Measurements from ENCODE around the gene AFF2. TPM values are rescaled to one million over a fixed set of nuclear protein-coding genes. Genes with fewer than 3 reads are reported as not detected.

AFF2 gene
- polyA plus RNA-seq, 1 of the 3 experiments (the other 2 are of a cell fraction): not detected

DNA sequence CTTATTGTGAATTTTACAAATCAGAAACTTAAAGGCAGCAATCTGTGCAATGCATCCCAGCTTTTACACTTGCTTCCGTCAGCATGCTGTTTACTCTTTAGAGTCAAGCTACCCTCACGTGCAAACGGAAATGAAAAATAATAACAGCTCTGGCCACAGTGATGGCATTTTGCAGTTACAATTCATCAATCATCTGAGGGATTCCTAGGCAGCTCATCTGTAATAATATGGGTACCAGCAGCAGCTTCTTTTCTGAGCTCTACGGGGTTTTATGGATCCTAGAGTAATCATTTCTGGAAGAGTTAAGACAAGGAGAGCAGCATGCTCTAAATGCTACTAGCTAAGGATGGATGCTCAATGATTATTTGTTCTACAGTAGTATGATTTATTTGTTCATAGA is 313.6 kb downstream of the AFF2 start:
- Histone ChIP-seq H3F3A (replicated peaks; ENCODE audit: insufficient read depth) (no peaks in the 10 kb centered on the region), H4K20me1 (ENCODE audit: insufficient read depth) (no peaks in the 10 kb centered on the region), H3K4me2 (no peak overlapping the region), H3K79me2 (ENCODE audit: insufficient read depth) (no peaks in the 10 kb centered on the region), H3K4me3 (ENCODE audit: low read depth in 2 of 2, low read length in 1 of 2) (no peak overlapping the region), H3K27me3 (ENCODE audit: insufficient read depth) (no peaks in the 10 kb centered on the region), H3K36me3 (replicated peaks in 1 of 2; ENCODE audit: control insufficient read depth in 1 of 2, insufficient read depth in 2 of 2, low read length in 1 of 2) (no peaks in the 10 kb centered on the region), H2AFZ (ENCODE audit: low read depth) (no peak overlapping the region), H3K9ac (no peak overlapping the region), H3K4me1 (ENCODE audit: control insufficient read depth in 1 of 2, insufficient read depth in 2 of 2, low read depth in 1 of 2, low read length in 1 of 2) (no peaks in the 10 kb centered on the region), H3K9me2 (no peaks in the 10 kb centered on the region), H3K9me3 (no peaks in the 10 kb centered on the region), H3K27ac (ENCODE audit: low read depth in 2 of 2, low read length in 1 of 2) (no peak overlapping the region)
- TF ChIP-seq, protein P1, sequence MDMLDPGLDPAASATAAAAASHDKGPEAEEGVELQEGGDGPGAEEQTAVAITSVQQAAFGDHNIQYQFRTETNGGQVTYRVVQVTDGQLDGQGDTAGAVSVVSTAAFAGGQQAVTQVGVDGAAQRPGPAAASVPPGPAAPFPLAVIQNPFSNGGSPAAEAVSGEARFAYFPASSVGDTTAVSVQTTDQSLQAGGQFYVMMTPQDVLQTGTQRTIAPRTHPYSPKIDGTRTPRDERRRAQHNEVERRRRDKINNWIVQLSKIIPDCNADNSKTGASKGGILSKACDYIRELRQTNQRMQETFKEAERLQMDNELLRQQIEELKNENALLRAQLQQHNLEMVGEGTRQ (IDR thresholded peaks at IDR 0.05; ENCODE audit: borderline replicate concordance, low read depth, low read length): no peak
- TF ChIP-seq, protein P2, sequence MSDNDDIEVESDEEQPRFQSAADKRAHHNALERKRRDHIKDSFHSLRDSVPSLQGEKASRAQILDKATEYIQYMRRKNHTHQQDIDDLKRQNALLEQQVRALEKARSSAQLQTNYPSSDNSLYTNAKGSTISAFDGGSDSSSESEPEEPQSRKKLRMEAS (IDR thresholded peaks at IDR 0.05; ENCODE audit: low read depth): no peak
- TF ChIP-seq FOSL2 (IDR thresholded peaks at IDR 0.05; ENCODE audit: borderline replicate concordance, low read depth): no peak
- TF ChIP-seq GABPA (IDR thresholded peaks at IDR 0.05; ENCODE audit: low read depth): no peak
- no peak for TF ChIP-seq FOXJ3 (CRISPR knock-in tag; IDR thresholded peaks at IDR 0.05)
- TF ChIP-seq CHD2 (IDR thresholded peaks at IDR 0.05; ENCODE audit: low read length, partially characterized antibody): no peak
- WGBS (ENCODE audit: low lambda C conversion rate): 4% methylated on average over 4 of the region's 4 CpGs
- POLR2A ChIA-PET: no interaction called here
- CTCF ChIA-PET: no interaction called here
- no peak for DNase-seq

DNA sequence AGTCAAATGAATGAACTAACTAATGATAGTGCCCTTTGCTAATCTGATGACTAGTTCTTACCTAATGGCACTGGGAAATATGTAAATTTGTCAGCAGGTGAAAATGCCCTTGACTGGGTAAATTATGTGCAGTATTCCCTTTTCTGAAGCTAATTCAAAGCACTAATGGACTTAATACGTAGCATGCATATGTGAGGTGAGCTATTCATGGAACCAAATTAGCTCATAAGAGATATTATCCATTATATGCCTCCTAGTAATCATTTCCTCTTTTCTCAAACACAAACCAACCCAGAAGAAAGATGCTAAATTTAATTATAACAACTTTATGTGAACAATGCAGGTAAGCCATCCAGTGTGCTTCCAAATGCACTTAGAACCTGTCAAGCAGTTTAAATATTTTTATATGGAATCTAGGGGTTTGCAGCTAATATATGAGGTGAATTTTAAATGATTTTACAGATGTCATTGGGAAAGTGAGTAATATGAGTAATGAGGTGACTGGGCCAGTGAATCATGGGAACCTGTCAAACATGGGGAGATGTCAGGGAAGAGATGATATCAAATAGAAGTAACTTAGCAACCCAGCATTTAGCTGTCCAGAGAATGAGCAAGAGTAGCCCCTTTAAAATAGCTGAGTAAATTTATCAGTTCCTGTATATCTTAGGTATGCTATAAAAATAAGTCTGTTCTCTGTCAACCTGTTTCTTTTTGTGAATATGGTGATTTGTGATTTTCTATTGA is 315.0 kb downstream of the AFF2 start:
- no peak for DNase-seq

More for the DNA sequence above, 315.0 kb downstream of the AFF2 start:
- Histone ChIP-seq H3K79me2 (ENCODE audit: insufficient read depth) (no peaks in the 10 kb centered on the region), H3K9ac (no peak overlapping the region), H3K4me1 (ENCODE audit: control insufficient read depth in 1 of 2, insufficient read depth in 2 of 2, low read depth in 1 of 2, low read length in 1 of 2) (no peaks in the 10 kb centered on the region), H3K4me2 (no peak overlapping the region), H3K36me3 (replicated peaks in 1 of 2; ENCODE audit: control insufficient read depth in 1 of 2, insufficient read depth in 2 of 2, low read length in 1 of 2) (no peaks in the 10 kb centered on the region), H3K27me3 (ENCODE audit: insufficient read depth) (no peaks in the 10 kb centered on the region), H3F3A (replicated peaks; ENCODE audit: insufficient read depth) (no peaks in the 10 kb centered on the region), H3K4me3 (ENCODE audit: low read depth in 2 of 2, low read length in 1 of 2) (no peak overlapping the region), H4K20me1 (ENCODE audit: insufficient read depth) (no peaks in the 10 kb centered on the region), H3K27ac (ENCODE audit: low read depth in 2 of 2, low read length in 1 of 2) (no peak overlapping the region), H2AFZ (ENCODE audit: low read depth) (no peak overlapping the region), H3K9me2 (no peaks in the 10 kb centered on the region), H3K9me3 (no peaks in the 10 kb centered on the region)
- WGBS (ENCODE audit: low lambda C conversion rate): 7% methylated on average over 1 of the region's 1 CpG
- no peak for TF ChIP-seq RCOR1 (IDR thresholded peaks at IDR 0.05; ENCODE audit: low read length)
- TF ChIP-seq RAD21 (IDR thresholded peaks at IDR 0.05; ENCODE audit: low read length): no peak
- no peak for TF ChIP-seq RXRA (IDR thresholded peaks at IDR 0.05; ENCODE audit: borderline replicate concordance, low read depth)
- no peak for TF ChIP-seq NRF1 (IDR thresholded peaks at IDR 0.05; ENCODE audit: low read depth, low read length)
- no peak for TF ChIP-seq MXI1 (IDR thresholded peaks at IDR 0.05; ENCODE audit: low read depth, low read length)
- no peak for TF ChIP-seq ELF1 (IDR thresholded peaks at IDR 0.05)
- TF ChIP-seq, protein P1 (IDR thresholded peaks at IDR 0.05; ENCODE audit: borderline replicate concordance, low read depth, low read length): no peak
- TF ChIP-seq, protein P3, sequence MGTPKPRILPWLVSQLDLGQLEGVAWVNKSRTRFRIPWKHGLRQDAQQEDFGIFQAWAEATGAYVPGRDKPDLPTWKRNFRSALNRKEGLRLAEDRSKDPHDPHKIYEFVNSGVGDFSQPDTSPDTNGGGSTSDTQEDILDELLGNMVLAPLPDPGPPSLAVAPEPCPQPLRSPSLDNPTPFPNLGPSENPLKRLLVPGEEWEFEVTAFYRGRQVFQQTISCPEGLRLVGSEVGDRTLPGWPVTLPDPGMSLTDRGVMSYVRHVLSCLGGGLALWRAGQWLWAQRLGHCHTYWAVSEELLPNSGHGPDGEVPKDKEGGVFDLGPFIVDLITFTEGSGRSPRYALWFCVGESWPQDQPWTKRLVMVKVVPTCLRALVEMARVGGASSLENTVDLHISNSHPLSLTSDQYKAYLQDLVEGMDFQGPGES (IDR thresholded peaks at IDR 0.05; ENCODE audit: low read depth, low read length): no peak
- ChIA-PET CTCF (no interaction called here), POLR2A (no interaction called here)

All from SK-N-SH (cell line).